ACC112 (cell line): ENCODE measurements around the gene WDSUB1.

Experiments used
- H2AFZ ChIP-seq: fragments of 200-600 bp; sonication (generic); one replicate; pipeline ENCODE4 v1.6.0; 2017; ENCODE audit warnings: antibody characterized with exemption, low read length; ENCODE audit not compliant: unreplicated experiment
- H3K27ac ChIP-seq: fragments of 200-600 bp; sonication (generic); 2 replicates; pipeline ENCODE4 v1.5.1; 2014; ENCODE audit warnings: low read depth, mild to moderate bottlenecking, antibody characterized with exemption, low read length, moderate library complexity
- H3K27me3 ChIP-seq: fragments of 200-600 bp; sonication (generic); 2 replicates; pipeline ENCODE4 v1.6.1; 2014; ENCODE audit warnings: mild to moderate bottlenecking, antibody characterized with exemption, low read length, moderate library complexity, mixed read lengths; ENCODE audit not compliant: insufficient read depth
- H3K36me3 ChIP-seq: fragments of 200-600 bp; sonication (generic); 2 replicates; pipeline ENCODE4 v1.6.1; 2016; ENCODE audit warnings: mild to moderate bottlenecking, antibody characterized with exemption, low read length, moderate library complexity, mixed read lengths; ENCODE audit not compliant: insufficient read depth
- H3K4me1 ChIP-seq: fragments of 200-600 bp; sonication (generic); one replicate; pipeline ENCODE4 v1.6.1; 2016; ENCODE audit warnings: low read length, mixed read lengths; ENCODE audit not compliant: insufficient read depth, unreplicated experiment, control insufficient read depth
- H3K4me3 ChIP-seq: fragments of 200-600 bp; sonication (generic); 2 replicates; pipeline ENCODE4 v1.5.1; 2014; ENCODE audit warnings: mild to moderate bottlenecking, low read depth, low read length
- H3K79me2 ChIP-seq: fragments of 200-600 bp; sonication (generic); one replicate; pipeline ENCODE4 v1.6.0; 2016; ENCODE audit warnings: low read length; ENCODE audit not compliant: control insufficient read depth, unreplicated experiment, insufficient read depth

The WDSUB1 gene, protein sequence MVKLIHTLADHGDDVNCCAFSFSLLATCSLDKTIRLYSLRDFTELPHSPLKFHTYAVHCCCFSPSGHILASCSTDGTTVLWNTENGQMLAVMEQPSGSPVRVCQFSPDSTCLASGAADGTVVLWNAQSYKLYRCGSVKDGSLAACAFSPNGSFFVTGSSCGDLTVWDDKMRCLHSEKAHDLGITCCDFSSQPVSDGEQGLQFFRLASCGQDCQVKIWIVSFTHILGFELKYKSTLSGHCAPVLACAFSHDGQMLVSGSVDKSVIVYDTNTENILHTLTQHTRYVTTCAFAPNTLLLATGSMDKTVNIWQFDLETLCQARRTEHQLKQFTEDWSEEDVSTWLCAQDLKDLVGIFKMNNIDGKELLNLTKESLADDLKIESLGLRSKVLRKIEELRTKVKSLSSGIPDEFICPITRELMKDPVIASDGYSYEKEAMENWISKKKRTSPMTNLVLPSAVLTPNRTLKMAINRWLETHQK

DNA sequence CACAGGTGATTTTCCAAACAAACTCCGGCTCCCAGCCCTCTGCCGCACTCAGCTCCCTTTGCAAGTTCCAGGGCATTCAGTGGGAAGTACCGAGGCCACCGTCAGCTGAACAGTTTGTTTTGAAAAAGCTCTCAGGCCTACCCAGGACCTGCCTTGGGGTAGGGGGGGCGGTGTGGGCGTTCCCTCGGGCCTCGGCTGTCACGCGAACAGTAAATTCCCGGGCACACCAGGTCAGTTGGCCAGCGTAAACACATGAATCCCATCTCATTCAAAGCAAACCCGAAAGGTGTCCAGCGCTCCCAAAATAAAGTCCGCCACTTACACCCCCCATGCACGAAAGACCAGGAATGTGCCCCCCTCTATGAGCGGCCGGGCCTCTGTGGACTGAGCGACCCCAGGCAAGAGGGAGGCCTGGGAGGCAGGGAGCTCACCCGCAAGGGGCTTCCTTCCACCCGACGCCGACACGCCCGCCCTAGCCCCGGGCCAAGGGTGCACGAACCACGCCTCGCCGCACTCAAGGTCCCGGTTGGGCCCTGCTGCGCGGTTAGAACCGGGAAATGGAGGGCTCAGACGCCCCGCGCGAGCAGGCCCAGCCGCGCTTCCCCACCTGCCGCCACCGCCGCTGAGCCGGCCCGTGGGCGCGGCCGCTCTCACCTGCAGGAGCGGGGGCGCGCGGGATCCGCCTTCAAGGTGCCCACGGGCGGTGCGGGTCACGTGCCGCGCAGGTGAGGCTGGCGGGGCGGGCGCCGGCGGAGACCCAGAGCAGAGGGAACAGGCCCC is at the start of gene WDSUB1:
WDSUB1 (minus strand) TSS at position 775 of the 780 bp plus-strand sequence. CDS start 3,634 bp downstream, outside the sequence.
- H3K4me3 ChIP-seq: peak within 1 kb of the TSS; percentile 85
- peaks cover 12% of the 10 kb centered on the region for H3K79me2 ChIP-seq
- peak within 1 kb of the TSS; percentile 89 for H2AFZ ChIP-seq
- H3K36me3 ChIP-seq: no peaks in the 10 kb centered on the region
- peaks cover 25% of the 10 kb centered on the region for H3K4me1 ChIP-seq
- H3K27me3 ChIP-seq: no peaks in the 10 kb centered on the region
- H3K27ac ChIP-seq: peak within 1 kb of the TSS; percentile 42

DNA sequence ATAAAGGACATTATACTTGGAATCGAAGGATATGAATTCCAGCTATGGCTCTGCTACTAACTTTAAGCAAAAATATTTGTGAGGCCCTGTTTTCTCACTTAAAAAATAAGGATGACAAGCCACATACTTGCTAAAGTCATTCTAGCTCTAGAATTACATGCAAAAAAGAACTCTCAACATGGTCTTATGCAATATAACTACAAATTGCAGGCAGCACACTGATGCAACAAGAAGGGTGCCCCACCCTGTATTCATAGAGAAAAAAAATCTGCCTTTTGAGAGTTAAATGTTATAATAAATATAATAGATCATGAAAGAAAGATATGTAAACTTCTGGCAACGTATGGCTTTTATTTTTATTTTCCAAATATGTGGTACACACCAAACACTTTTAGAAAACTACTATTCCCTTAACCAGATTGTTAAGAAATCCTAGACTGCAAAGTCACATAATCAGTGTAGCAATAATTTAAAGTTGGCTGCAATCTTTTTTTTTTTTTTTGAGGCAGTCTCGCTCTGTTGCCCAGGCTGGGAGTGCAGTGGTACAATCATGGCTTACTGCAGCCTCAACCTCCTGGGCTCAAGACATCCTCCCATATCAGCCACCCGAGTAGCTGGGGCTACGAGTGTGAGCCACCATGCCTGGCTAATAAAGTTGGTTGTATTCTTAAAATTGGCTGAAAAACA is 40.2 kb upstream of the WDSUB1 start:
- Histone ChIP-seq H3K79me2 (no peaks in the 10 kb centered on the region), H3K27ac (peak overlapping the region; percentile 28), H3K27me3 (no peaks in the 10 kb centered on the region), H3K4me3 (no peak overlapping the region), H3K36me3 (0 out of 2 replicates have a peak, but pooled peaks cover 3% of the 10 kb centered on the region), H2AFZ (no peak overlapping the region), H3K4me1 (no peaks in the 10 kb centered on the region)

DNA sequence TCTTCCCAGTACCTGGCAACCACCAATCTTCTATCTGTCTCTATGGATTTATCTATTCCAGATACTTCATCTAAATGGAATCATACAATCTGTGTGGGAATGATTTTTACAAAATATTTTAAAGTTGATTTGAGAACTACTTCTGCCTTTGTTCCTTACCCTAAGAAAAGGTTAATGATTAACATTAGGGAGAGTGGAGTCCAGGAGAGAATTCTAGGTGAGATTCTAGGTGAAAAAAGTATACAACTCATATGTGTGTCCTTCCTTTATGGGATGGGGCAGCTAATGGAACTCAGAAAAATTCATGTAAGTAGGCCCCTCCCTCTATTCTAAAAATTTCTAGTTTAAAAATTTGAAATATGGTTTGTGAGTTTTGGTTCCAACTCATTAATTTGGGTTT is 35.9 kb upstream of the WDSUB1 start:
- Histone ChIP-seq H2AFZ (no peak overlapping the region), H3K36me3 (no peaks in the 10 kb centered on the region), H3K27ac (no peak overlapping the region), H3K4me1 (no peaks in the 10 kb centered on the region), H3K4me3 (no peak overlapping the region), H3K27me3 (no peaks in the 10 kb centered on the region), H3K79me2 (no peaks in the 10 kb centered on the region)

DNA sequence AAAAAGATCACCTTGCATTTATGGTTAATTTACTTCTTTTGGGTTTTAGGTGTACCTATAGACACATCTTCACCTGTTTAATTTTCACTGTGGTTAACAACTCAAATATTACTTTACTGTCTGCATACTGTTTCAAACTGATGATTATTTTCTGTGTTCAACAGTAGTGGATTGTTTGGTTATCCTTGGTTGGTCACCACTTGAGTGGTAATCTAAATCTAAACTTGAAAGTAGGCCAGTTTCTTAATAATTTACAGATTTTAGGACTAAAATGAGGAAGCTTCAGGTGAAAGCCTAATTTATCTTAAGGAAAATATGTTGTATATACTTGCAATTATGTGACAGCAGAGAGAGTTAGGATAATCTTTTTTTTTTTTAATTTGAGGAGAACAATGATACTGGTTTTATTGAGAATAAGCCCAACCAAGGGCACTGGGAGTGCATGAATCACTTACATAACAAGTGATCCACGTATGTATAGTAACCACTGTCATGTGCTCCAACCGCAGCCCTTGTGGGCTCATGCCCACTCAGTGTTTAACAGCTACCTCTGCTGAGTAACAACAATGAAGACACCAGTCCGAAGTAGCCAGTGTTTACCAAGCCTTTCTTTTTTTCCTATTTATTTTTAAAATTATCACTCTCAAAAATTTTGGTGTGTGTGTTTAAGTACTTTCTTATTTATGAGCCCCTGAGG is 31.0 kb upstream of the WDSUB1 start:
- no peaks in the 10 kb centered on the region; the same call in 1 of the 2 replicates for H3K36me3 ChIP-seq
- no peaks in the 10 kb centered on the region for H3K79me2 ChIP-seq
- H3K27me3 ChIP-seq: no peaks in the 10 kb centered on the region
- H3K27ac ChIP-seq: no peak overlapping the region
- H3K4me3 ChIP-seq: no peak overlapping the region
- H3K4me1 ChIP-seq: no peaks in the 10 kb centered on the region
- no peak overlapping the region for H2AFZ ChIP-seq

DNA sequence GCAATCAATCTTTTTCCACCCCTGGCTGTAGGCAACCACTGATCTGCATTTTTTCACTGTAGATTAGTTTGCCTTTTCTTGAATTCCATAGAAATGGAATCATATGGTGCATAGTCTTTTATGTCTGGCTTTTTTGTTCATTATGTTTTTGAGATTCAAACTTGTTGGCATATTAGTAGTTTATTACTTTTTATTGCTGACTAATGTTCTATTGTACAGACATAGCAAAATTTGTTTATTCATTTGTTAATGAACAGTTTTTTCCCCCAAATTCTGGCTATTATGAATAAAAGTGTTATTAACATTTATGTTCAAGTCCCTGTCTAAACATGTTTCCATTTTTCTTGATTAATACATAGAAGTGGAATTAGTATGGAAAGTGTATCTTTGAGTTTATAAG is 21.4 kb upstream of the WDSUB1 start:
- Histone ChIP-seq H3K27me3 (no peaks in the 10 kb centered on the region), H3K27ac (no peak overlapping the region), H3K4me1 (no peaks in the 10 kb centered on the region), H3K36me3 (no peaks in the 10 kb centered on the region), H3K79me2 (no peaks in the 10 kb centered on the region), H2AFZ (no peak overlapping the region), H3K4me3 (no peak overlapping the region)

DNA sequence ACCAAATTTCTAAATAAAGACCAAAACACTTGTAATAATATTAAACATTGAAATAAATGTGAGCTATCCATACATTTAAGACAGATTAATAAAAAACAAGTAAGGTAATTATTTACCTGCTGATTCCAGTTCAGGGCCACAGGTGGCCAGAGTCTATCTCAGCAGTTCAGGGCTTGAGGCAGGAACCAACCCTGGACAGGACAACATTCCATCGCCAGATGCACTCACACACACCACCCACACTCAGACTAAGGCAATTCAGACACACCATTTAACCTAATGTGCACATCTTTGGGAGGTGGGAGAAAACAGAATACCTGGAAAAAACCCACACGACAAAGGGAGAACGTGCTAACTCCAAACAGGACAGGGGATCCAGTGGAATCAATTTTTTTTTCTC is 14.1 kb upstream of the WDSUB1 start:
- Histone ChIP-seq H3K27ac (no peak overlapping the region), H2AFZ (no peak overlapping the region)

DNA sequence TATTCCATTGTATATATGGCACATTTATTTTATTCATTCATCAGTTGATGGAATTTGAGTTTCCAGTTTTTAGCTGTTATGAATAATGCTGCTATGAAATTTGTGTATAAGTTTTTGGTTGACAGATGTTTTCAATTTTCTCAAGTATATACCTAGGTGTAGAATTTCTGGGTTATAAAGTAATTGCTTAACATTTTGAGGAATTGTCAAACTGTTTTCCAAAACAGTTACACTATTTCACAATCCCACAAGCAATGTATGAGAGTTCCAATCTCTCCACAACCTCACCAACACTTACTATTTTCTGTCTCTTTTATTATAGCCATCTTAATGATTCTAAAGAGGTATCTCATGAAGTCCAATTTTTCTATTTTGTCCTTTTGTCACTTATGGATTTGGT is 12.5 kb upstream of the WDSUB1 start:
- no peak overlapping the region for H3K27ac ChIP-seq
- H3K27me3 ChIP-seq: no peaks in the 10 kb centered on the region
- H3K79me2 ChIP-seq: no peaks in the 10 kb centered on the region
- no peak overlapping the region for H2AFZ ChIP-seq
- no peaks in the 10 kb centered on the region for H3K36me3 ChIP-seq
- H3K4me3 ChIP-seq: no peak overlapping the region
- no peaks in the 10 kb centered on the region for H3K4me1 ChIP-seq

More for the DNA sequence above, 14.1 kb upstream of the WDSUB1 start:
- Histone ChIP-seq H3K4me1 (no peaks in the 10 kb centered on the region), H3K36me3 (no peaks in the 10 kb centered on the region), H3K79me2 (no peaks in the 10 kb centered on the region), H3K27me3 (no peaks in the 10 kb centered on the region), H3K4me3 (no peak overlapping the region)

DNA sequence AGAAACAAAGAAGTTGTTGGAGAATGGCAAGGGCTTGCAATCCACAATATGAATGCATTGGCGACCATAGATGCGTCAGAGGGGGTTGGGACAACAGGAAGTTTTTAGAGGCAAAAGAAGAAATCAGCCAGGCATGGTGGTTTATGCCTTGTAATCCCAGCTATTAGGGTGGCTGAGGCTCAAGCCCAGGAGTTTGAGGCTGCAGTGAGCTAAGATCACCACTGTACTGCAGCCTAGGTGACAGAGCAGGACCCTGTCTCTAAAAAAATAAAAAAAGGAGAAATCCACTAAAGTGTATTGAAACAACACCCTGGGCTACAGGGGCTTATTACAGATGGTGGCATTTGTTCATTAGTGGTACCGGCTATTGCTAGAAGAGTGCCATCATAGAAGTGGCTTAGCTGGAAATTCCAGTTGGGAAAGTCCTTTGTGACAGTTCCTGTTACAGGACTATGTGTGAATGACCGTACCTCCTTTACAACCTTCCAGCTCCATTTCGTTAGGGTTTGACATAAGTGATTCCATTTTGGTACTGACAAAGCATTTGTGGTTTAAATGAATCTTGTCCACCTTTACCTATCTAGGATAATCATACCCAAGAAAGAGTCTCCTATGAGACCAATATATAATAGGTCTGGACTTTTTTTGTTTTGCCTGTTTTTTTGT is 10.7 kb upstream of the WDSUB1 start:
- no peaks in the 10 kb centered on the region for H3K4me1 ChIP-seq
- H3K4me3 ChIP-seq: no peak overlapping the region
- H3K27me3 ChIP-seq: no peaks in the 10 kb centered on the region
- no peaks in the 10 kb centered on the region for H3K36me3 ChIP-seq
- H2AFZ ChIP-seq: no peak overlapping the region
- no peaks in the 10 kb centered on the region for H3K79me2 ChIP-seq
- H3K27ac ChIP-seq: no peak overlapping the region

DNA sequence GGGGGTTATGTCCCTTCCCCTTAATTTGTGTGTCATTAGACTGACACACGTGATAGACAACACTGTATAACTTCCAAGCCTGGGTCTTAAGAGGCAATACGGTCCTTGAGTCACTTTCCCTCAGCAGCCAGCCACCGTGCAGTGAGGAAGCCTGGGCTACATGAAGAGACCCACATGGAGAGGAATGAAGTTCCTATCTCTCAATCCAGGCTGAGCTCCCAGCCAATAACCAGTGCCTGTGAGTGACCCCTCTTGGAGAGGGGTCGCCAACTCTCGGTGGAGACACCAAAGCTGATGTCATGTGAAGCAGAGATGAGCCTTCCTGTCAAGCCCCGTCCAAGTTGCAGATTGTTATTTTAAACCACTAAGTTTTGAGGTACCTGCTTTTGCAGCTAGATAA is 5.7 kb upstream of the WDSUB1 start:
- Histone ChIP-seq H3K27me3 (no peaks in the 10 kb centered on the region), H3K36me3 (no peaks in the 10 kb centered on the region), H2AFZ (no peak overlapping the region), H3K4me1 (peaks cover 14% of the 10 kb centered on the region), H3K27ac (no peak overlapping the region), H3K79me2 (no peaks in the 10 kb centered on the region), H3K4me3 (no peak overlapping the region)
